Measurements from ENCODE around the gene CHST1.

CHST1 gene

GRCh38 chr11:45653277-45653676 is 12.1 kb downstream of the CHST1 start:
- H3K4me3 ChIP-seq (ENCODE audit: low read depth, low read length) = no peak overlapping the region
- TF ChIP-seq, protein P1, sequence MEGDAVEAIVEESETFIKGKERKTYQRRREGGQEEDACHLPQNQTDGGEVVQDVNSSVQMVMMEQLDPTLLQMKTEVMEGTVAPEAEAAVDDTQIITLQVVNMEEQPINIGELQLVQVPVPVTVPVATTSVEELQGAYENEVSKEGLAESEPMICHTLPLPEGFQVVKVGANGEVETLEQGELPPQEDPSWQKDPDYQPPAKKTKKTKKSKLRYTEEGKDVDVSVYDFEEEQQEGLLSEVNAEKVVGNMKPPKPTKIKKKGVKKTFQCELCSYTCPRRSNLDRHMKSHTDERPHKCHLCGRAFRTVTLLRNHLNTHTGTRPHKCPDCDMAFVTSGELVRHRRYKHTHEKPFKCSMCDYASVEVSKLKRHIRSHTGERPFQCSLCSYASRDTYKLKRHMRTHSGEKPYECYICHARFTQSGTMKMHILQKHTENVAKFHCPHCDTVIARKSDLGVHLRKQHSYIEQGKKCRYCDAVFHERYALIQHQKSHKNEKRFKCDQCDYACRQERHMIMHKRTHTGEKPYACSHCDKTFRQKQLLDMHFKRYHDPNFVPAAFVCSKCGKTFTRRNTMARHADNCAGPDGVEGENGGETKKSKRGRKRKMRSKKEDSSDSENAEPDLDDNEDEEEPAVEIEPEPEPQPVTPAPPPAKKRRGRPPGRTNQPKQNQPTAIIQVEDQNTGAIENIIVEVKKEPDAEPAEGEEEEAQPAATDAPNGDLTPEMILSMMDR (IDR thresholded peaks at IDR 0.05; ENCODE audit: low read depth, low read length) = no peak

DNA sequence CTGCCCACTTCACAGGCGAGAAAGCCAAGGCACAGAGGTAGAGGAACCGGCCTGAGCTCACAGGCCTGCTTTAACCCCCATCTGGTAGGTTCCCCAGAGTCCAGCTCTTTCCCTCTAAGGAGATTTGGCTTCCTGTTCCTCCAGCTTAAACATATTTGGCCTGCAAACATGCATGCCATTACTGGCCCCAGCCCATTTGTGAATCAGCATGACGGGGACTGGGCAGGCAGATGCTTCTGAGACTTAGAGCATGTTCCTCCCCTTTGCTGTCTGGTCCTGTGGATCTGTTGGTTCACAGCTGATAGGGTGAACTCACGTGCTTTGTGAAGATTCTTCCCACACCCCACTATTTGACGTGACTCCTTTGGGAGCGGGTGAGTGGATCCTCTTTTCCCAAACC is 12.6 kb downstream of the CHST1 start:
- H3K4me3 ChIP-seq (ENCODE audit: low read depth, low read length) = no peak overlapping the region
- TF ChIP-seq, protein P1 (IDR thresholded peaks at IDR 0.05; ENCODE audit: low read depth, low read length) = no peak

- no peak overlapping the region for H3K4me3 ChIP-seq (ENCODE audit: low read depth, low read length)
- TF ChIP-seq, protein P1 (IDR thresholded peaks at IDR 0.05; ENCODE audit: low read depth, low read length) = no peak
Measured at GRCh38 chr11:45651841-45652749, 13.3 kb downstream of the CHST1 start.

- TF ChIP-seq, protein P1 (IDR thresholded peaks at IDR 0.05; ENCODE audit: low read depth, low read length) = no peak
- no peak overlapping the region for H3K4me3 ChIP-seq (ENCODE audit: low read depth, low read length)
Measured at GRCh38 chr11:45651156-45651555, 14.3 kb downstream of the CHST1 start.

- no peak overlapping the region for H3K4me3 ChIP-seq (ENCODE audit: low read depth, low read length)
- TF ChIP-seq, protein P1 (IDR thresholded peaks at IDR 0.05; ENCODE audit: low read depth, low read length) = no peak
Measured at GRCh38 chr11:45650166-45651095, 15.0 kb downstream of the CHST1 start.

DNA sequence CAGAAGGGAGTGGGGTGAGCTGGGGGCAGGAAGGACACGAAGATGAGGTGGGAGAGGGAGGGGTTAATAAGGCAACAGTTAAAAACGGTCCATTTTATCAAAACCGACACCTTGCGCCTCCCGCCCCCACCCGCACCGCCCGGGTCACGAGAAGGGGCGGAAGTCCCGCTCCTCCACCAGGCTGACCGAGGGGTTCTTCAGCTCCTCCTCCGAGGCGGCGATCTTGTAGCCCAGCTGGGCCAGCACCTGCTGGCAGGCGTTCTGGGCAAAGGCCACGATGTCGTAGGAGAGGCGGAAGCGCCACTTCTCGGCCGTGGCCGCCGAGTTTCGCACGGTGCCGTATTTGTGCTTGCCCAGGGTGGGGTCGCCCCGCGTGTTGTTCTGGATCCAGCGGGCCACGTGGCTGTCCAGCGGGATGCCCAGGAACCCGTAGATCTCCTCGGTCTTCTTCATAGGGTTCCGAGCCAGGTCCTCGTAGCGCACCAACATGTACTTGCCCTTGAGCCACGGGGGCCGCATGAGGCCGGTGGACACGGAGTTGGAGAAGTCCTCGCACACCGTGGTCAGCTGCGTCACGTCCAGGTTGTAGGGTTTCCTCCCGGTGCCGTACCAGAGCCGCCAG is 15.8 kb downstream of the CHST1 start:
- TF ChIP-seq, protein P1 (IDR thresholded peaks at IDR 0.05; ENCODE audit: low read depth, low read length) = no peak
- no peak overlapping the region for H3K4me3 ChIP-seq (ENCODE audit: low read depth, low read length)

Measured in WI38 (cell line).